ENCODE results near the gene NCAPG2. TPM values are rescaled to one million over a fixed set of nuclear protein-coding genes. Genes with fewer than 3 reads are reported as not detected.

Gene NCAPG2
- total RNA-seq, 1 experiment from 2014 or later = 67.3 TPM

DNA sequence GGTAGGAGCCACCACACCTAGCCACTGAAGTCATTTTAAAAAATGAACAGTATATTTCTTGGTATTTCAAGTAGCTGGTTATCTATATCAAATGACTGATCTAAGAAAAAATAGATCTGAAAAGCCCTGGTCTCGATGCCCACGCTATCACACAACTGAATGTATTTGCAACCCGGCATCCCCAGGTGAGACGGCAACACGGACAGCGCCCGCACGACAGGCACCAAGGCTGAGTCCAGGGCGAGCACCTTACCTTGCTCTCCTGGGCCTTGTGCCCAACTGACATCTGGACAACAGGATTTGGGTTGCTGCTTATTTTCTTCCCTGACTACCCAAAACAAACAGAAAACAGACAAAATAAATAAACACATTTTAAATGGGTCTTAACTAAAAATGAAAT is 44.8 kb upstream of the NCAPG2 start:
- intact Hi-C loops (cut with micrococcal nuclease; ENCODE audit: unreplicated experiment) = no loop called here
- no peaks in the 10 kb centered on the region for H3K27me3 Mint-ChIP-seq (ENCODE audit: insufficient read depth, unreplicated experiment)
- no peaks in the 10 kb centered on the region for H3K9me3 Mint-ChIP-seq (ENCODE audit: unreplicated experiment)
- Histone ChIP-seq H3K36me3 (ENCODE audit: control insufficient read depth, insufficient read depth, low read length) (no peaks in the 10 kb centered on the region), H3K4me3 (ENCODE audit: low read depth, low read length) (no peak overlapping the region), H3K9me3 (no peaks in the 10 kb centered on the region), H3K27me3 (replicated peaks; ENCODE audit: control insufficient read depth, insufficient read depth, low read length) (no peaks in the 10 kb centered on the region), H3K4me1 (no peaks in the 10 kb centered on the region)
- CTCF ChIA-PET = no interaction called here
- POLR2A ChIA-PET = no interaction called here
- no peak for TF ChIP-seq CTCF (IDR thresholded peaks at IDR 0.05; ENCODE audit: insufficient read depth in 1 of 2, low read depth in 1 of 2, low read length in 1 of 2, severe bottlenecking in 1 of 2, unreplicated experiment in 1 of 2)
- peaks cover 50% of the 10 kb centered on the region for H3K36me3 Mint-ChIP-seq (ENCODE audit: insufficient read depth, unreplicated experiment)
- no peak overlapping the region for H3K27ac Mint-ChIP-seq (ENCODE audit: unreplicated experiment)
- DNase-seq = no peak
- no peaks in the 10 kb centered on the region for H3K4me1 Mint-ChIP-seq (ENCODE audit: low read depth, unreplicated experiment)
- no TSS peak for BruUV-seq (replicated peaks)
- H3K4me3 Mint-ChIP-seq (ENCODE audit: unreplicated experiment) = no peak overlapping the region

DNA sequence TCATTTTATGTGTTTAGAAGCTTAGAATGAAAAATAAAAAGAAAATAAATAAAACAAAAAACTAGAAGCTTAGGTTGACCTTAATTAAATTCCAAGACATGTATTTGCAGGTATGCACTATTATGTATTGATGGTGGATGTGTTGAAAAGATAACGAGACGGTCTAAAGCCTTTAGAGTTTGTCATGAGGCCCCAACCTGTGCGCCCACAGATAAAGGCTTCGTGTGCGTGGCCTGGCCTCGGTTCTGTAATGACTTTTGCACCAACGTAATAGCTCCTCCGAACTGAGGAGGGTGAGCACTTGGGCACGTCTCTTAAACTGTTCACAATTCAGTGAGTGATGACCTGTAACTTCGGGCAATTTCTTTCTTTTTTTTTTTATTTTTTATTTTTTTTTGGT is 43.7 kb upstream of the NCAPG2 start:
- TF ChIP-seq CTCF (IDR thresholded peaks at IDR 0.05; ENCODE audit: insufficient read depth in 1 of 2, low read depth in 1 of 2, low read length in 1 of 2, severe bottlenecking in 1 of 2, unreplicated experiment in 1 of 2) = no peak
- Histone ChIP-seq H3K27me3 (replicated peaks; ENCODE audit: control insufficient read depth, insufficient read depth, low read length) (no peaks in the 10 kb centered on the region), H3K36me3 (ENCODE audit: control insufficient read depth, insufficient read depth, low read length) (peaks cover 1% of the 10 kb centered on the region; the same call in 1 of the 2 replicates), H3K9me3 (no peaks in the 10 kb centered on the region), H3K4me1 (no peaks in the 10 kb centered on the region), H3K4me3 (ENCODE audit: low read depth, low read length) (no peak overlapping the region)
- H3K27ac Mint-ChIP-seq (ENCODE audit: unreplicated experiment) = no peak overlapping the region
- no peaks in the 10 kb centered on the region for H3K4me1 Mint-ChIP-seq (ENCODE audit: low read depth, unreplicated experiment)
- ChIA-PET POLR2A (no interaction called here), CTCF (no interaction called here)
- BruUV-seq (replicated peaks) = no TSS peak
- DNase-seq = no peak
- H3K4me3 Mint-ChIP-seq (ENCODE audit: unreplicated experiment) = no peak overlapping the region
- H3K27me3 Mint-ChIP-seq (ENCODE audit: insufficient read depth, unreplicated experiment) = no peaks in the 10 kb centered on the region
- peaks cover 45% of the 10 kb centered on the region for H3K36me3 Mint-ChIP-seq (ENCODE audit: insufficient read depth, unreplicated experiment)
- intact Hi-C loops (cut with micrococcal nuclease; ENCODE audit: unreplicated experiment) = no loop called here
- H3K9me3 Mint-ChIP-seq (ENCODE audit: unreplicated experiment) = no peaks in the 10 kb centered on the region

GRCh38 chr7:158747408-158747807 is 42.8 kb upstream of the NCAPG2 start:
- H3K36me3 Mint-ChIP-seq (ENCODE audit: insufficient read depth, unreplicated experiment) = peaks cover 47% of the 10 kb centered on the region
- no peak overlapping the region for H3K4me3 Mint-ChIP-seq (ENCODE audit: unreplicated experiment)
- DNase-seq = no peak
- Histone ChIP-seq H3K4me3 (ENCODE audit: low read depth, low read length) (no peak overlapping the region), H3K4me1 (no peaks in the 10 kb centered on the region), H3K9me3 (no peaks in the 10 kb centered on the region), H3K27me3 (replicated peaks; ENCODE audit: control insufficient read depth, insufficient read depth, low read length) (no peaks in the 10 kb centered on the region), H3K36me3 (ENCODE audit: control insufficient read depth, insufficient read depth, low read length) (peaks cover 1% of the 10 kb centered on the region; the same call in 1 of the 2 replicates)
- no peaks in the 10 kb centered on the region for H3K9me3 Mint-ChIP-seq (ENCODE audit: unreplicated experiment)
- no TSS peak for BruUV-seq (replicated peaks)
- H3K27me3 Mint-ChIP-seq (ENCODE audit: insufficient read depth, unreplicated experiment) = no peaks in the 10 kb centered on the region
- intact Hi-C loops (cut with micrococcal nuclease; ENCODE audit: unreplicated experiment) = no loop called here
- no peak for TF ChIP-seq CTCF (IDR thresholded peaks at IDR 0.05; ENCODE audit: insufficient read depth in 1 of 2, low read depth in 1 of 2, low read length in 1 of 2, severe bottlenecking in 1 of 2, unreplicated experiment in 1 of 2)
- ChIA-PET POLR2A (no interaction called here), CTCF (no interaction called here)
- no peaks in the 10 kb centered on the region for H3K4me1 Mint-ChIP-seq (ENCODE audit: low read depth, unreplicated experiment)
- H3K27ac Mint-ChIP-seq (ENCODE audit: unreplicated experiment) = no peak overlapping the region

Data from Caco-2 (cell line).